GM12872 (cell line): ENCODE measurements around the gene PIF1.

Source experiments
- TF ChIP-seq, protein P1 (sequence below): IDR thresholded peaks from 3 replicates; pipeline ENCODE4 v1.5.1; 2011; ENCODE audit warnings: low read depth, mild to moderate bottlenecking, low read length, moderate library complexity; ENCODE audit not compliant: insufficient read depth

The PIF1 gene

GRCh38 chr15:64845831-64846595 lies 20.6 kb upstream of the PIF1 start:
- TF ChIP-seq, protein P1, sequence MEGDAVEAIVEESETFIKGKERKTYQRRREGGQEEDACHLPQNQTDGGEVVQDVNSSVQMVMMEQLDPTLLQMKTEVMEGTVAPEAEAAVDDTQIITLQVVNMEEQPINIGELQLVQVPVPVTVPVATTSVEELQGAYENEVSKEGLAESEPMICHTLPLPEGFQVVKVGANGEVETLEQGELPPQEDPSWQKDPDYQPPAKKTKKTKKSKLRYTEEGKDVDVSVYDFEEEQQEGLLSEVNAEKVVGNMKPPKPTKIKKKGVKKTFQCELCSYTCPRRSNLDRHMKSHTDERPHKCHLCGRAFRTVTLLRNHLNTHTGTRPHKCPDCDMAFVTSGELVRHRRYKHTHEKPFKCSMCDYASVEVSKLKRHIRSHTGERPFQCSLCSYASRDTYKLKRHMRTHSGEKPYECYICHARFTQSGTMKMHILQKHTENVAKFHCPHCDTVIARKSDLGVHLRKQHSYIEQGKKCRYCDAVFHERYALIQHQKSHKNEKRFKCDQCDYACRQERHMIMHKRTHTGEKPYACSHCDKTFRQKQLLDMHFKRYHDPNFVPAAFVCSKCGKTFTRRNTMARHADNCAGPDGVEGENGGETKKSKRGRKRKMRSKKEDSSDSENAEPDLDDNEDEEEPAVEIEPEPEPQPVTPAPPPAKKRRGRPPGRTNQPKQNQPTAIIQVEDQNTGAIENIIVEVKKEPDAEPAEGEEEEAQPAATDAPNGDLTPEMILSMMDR: no peak

- TF ChIP-seq, protein P1: no peak
Measured at GRCh38 chr15:64845183-64845611, 19.8 kb upstream of the PIF1 start.

DNA sequence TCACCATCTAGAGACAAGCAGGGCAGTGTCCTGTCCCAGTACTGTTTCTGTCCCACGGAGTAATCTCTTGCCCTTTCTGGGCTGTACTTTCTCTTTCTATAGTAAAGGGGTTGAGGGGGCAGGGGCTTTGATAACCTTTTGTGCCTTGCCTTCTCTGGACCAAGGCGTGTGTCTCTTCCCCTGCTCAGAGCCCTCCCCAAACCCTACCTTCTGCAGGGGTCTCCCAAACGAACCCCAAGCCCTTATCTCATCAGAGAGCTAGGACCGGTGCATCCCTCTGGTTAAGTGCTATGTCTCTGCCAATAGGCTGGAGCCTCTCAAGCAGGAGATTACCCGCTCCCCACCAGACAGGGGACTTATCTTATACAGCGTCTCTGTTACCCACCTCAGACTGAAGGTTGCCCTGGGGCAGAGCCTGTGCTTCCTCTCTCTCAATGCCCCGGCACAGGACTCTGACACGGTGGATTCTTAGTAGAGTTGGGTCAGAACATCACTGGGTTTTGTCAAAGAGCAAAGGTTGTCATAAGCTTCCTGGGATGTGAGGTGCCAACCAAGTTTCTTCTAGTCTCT lies 19.2 kb upstream of the PIF1 start:
- TF ChIP-seq, protein P1: no peak

DNA sequence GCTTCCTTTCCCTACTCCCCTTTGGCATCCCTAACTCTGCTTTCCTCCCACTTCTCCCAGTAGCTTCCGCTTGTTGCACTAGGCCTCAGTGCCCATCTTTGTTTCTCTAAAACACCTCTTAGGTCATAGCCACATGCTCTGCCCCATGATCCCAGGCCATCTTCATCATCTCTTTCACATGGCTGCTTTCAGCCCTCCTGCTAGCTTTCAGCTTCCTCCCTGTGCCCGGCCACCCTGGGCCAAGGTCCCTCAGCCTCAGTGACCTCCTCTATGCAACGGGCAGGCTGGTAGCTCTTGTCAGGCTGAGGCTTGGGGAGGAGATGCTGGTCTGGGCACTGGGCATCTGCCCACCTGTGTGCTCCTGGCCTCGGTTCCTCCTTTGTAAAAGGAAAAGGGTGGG lies 18.5 kb upstream of the PIF1 start:
- TF ChIP-seq, protein P1: no peak

DNA sequence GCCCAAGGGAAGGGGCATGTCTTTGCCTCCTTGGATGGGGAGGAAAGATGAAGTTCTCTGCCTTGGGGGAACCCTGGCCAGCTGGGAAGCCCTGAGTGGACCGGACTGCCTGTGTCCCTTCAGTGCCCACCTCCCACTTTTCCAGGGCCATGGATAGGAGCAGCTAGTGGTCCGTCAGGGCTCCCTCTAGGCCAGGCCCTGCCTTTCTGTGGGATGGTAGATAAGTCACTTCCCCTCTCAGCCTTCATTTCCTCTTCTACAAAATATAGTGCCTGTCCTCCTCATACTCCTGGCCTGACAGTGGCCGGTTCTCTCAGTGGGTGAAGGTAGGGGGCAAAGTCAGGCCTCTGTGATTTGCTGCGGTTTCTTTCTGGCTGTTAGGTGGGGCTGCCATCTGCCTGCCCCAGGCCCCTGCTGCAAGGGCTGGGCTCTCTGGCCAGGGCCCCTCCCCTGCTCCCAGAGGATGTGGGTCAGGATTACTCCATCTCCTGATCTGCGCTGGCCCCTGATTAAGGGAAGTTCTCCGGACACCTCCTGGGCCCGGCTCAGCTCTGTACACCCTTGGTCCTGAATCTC lies 17.6 kb upstream of the PIF1 start:
- TF ChIP-seq, protein P1: no peak

- TF ChIP-seq, protein P1: no peak
Measured at GRCh38 chr15:64842096-64842939, 16.9 kb upstream of the PIF1 start.
